Suprapubic skin (tissue), 4 donors: Measurements from ENCODE around the gene TMEM17.

ENCODE experiments used
- CTCF ChIP-seq, 2 donors: fragments of 200-600 bp in 1 of 2; fragments of 450-650 bp in 1 of 2; sonication (generic) in 1 of 2; IDR thresholded peaks; one replicate each; pipeline ENCODE4 v1.5.1; 2016 to 2019; ENCODE audit warnings: antibody characterized with exemption in 2 of 2, mild to moderate bottlenecking in 1 of 2, moderate library complexity in 1 of 2
- EP300 ChIP-seq: sonication (generic); formaldehyde crosslinking; IDR thresholded peaks from one replicate; pipeline ENCODE4 v1.6.1; 2017; ENCODE audit warnings: antibody characterized with exemption
- POLR2A ChIP-seq, 2 donors: fragments of 450-650 bp; IDR thresholded peaks; one replicate each; pipeline ENCODE4 v1.6.1; 2017; ENCODE audit warnings: antibody characterized with exemption in 2 of 2, mild to moderate bottlenecking in 2 of 2, moderate library complexity in 2 of 2
- POLR2AphosphoS5 ChIP-seq, 3 donors: sonication (generic); formaldehyde crosslinking; IDR thresholded peaks; one replicate each; pipeline ENCODE4 v1.6.1; 2017; ENCODE audit warnings: antibody characterized with exemption in 3 of 3

GRCh38 chr2:62540408-62541168 is 34.6 kb upstream of the TMEM17 start:
- no peak for TF ChIP-seq POLR2AphosphoS5 (IDR thresholded peaks at IDR 0.05)
- TF ChIP-seq EP300: no peak
- no peak for TF ChIP-seq CTCF (IDR thresholded peaks at IDR 0.05)
- TF ChIP-seq POLR2A (IDR thresholded peaks at IDR 0.05): no peak
